A549 (cell line): ENCODE measurements around the gene PDE4D. TPM values are rescaled to one million over a fixed set of nuclear protein-coding genes. Genes with fewer than 3 reads are reported as not detected.
A peak's percentile ranks its signal among the peaks of the same experiment; 100 is the strongest.

ENCODE experiments used
- BCL3 ChIP-seq: fragments of >200 bp; sonication (Bioruptor Twin); formaldehyde crosslinking; IDR thresholded peaks from 3 replicates; pipeline ENCODE4 v1.6.1; 2016
- CBX2 ChIP-seq: fragments of 200-600 bp; sonication (generic); IDR thresholded peaks from 2 replicates; pipeline ENCODE4 v1.6.1; 2016; ENCODE audit warnings: low read depth, mild to moderate bottlenecking, borderline replicate concordance
- CBX8 ChIP-seq: fragments of 200-600 bp; sonication (generic); IDR thresholded peaks from 2 replicates; pipeline ENCODE4 v1.6.1; 2016
- CHD2 ChIP-seq: fragments of 150-350 bp; IDR thresholded peaks from 2 replicates; pipeline ENCODE4 v1.6.1; 2014; ENCODE audit warnings: low read length; ENCODE audit not compliant: partially characterized antibody
- EHMT2 ChIP-seq: fragments of 200-600 bp; sonication (generic); IDR thresholded peaks from 2 replicates; pipeline ENCODE4 v1.6.1; 2016; ENCODE audit warnings: antibody characterized with exemption, low read depth, mild to moderate bottlenecking, moderate library complexity
- EP300 ChIP-seq, 2 experiments: fragments of >200 bp; sonication (Bioruptor Twin); formaldehyde crosslinking; IDR thresholded peaks; 2 replicates in 1 of 2; 3 replicates in 1 of 2; pipeline ENCODE4 v1.6.1; 2016 to 2017
- FOSB ChIP-seq: fragments of 250-450 bp; sonication (Bioruptor Pico); IDR thresholded peaks from 2 replicates; pipeline ENCODE4 v1.5.0; 2020; ENCODE audit warnings: mild to moderate bottlenecking, moderate library complexity
- FOXS1 ChIP-seq: fragments of 250-450 bp; sonication (Bioruptor Pico); IDR thresholded peaks from 2 replicates; pipeline ENCODE4 v1.5.0; 2020; ENCODE audit warnings: mild to moderate bottlenecking, moderate library complexity
- HDAC2 ChIP-seq: fragments of 200-600 bp; sonication (generic); IDR thresholded peaks from 2 replicates; pipeline ENCODE4 v1.6.1; 2016
- HOXA7 ChIP-seq: fragments of 250-450 bp; sonication (Bioruptor Pico); IDR thresholded peaks from 2 replicates; pipeline ENCODE4 v1.5.0; 2020; ENCODE audit warnings: mild to moderate bottlenecking, moderate library complexity
- HOXB13 ChIP-seq: fragments of 250-450 bp; sonication (Bioruptor Pico); IDR thresholded peaks from 2 replicates; pipeline ENCODE4 v1.5.0; 2020; ENCODE audit warnings: low read depth, mild to moderate bottlenecking, moderate library complexity
- KDM1A ChIP-seq: fragments of 200-600 bp; sonication (generic); IDR thresholded peaks from 2 replicates; pipeline ENCODE4 v1.6.1; 2016; ENCODE audit warnings: low read depth, mild to moderate bottlenecking
- KDM5A ChIP-seq: fragments of 200-600 bp; sonication (generic); IDR thresholded peaks from 2 replicates; pipeline ENCODE4 v1.6.1; 2016; ENCODE audit warnings: antibody characterized with exemption, mild to moderate bottlenecking
- MYC ChIP-seq: IDR thresholded peaks from 2 replicates; pipeline ENCODE4 v1.6.1; 2012; ENCODE audit warnings: mild to moderate bottlenecking, inconsistent platforms, low read length, improper control_type of control experiment, borderline replicate concordance
- NFE2L2 ChIP-seq: fragments of 150-350 bp; conservative IDR thresholded peaks from 2 replicates; pipeline ENCODE4 v1.6.1; 2014; ENCODE audit warnings: low read length
- NPAS2 ChIP-seq: fragments of 250-450 bp; sonication (Bioruptor Pico); IDR thresholded peaks from 2 replicates; pipeline ENCODE4 v1.8.0; 2022; ENCODE audit warnings: mild to moderate bottlenecking, moderate library complexity, borderline replicate concordance
- NR3C1 ChIP-seq: fragments of >200 bp; sonication (Bioruptor Twin); formaldehyde crosslinking; IDR thresholded peaks from 3 replicates; pipeline ENCODE4 v1.6.1; 2017
- POLR2A ChIP-seq: IDR thresholded peaks from 2 replicates; pipeline ENCODE4 v1.6.1; 2012; ENCODE audit warnings: mild to moderate bottlenecking, low read length
- RCOR1 ChIP-seq: fragments of 150-350 bp; IDR thresholded peaks from 2 replicates; pipeline ENCODE4 v1.6.1; 2014; ENCODE audit warnings: antibody characterized with exemption, low read length, low read depth
- REST ChIP-seq: fragments of 200-600 bp; sonication (generic); IDR thresholded peaks from 2 replicates; pipeline ENCODE4 v1.6.1; 2016; ENCODE audit warnings: antibody characterized with exemption, mild to moderate bottlenecking, moderate library complexity
- SMC3 ChIP-seq: fragments of >200 bp; sonication (Bioruptor Twin); formaldehyde crosslinking; IDR thresholded peaks from 3 replicates; pipeline ENCODE4 v1.6.1; 2018; ENCODE audit warnings: inconsistent platforms
- SREBF2 ChIP-seq: fragments of 450-650 bp; IDR thresholded peaks from 2 replicates; pipeline ENCODE4 v1.6.1; 2014; ENCODE audit warnings: mild to moderate bottlenecking, moderate library complexity
- TP53 ChIP-seq: fragments of 250-450 bp; sonication (Bioruptor Pico); IDR thresholded peaks from 2 replicates; pipeline ENCODE4 v1.5.0; 2021; ENCODE audit warnings: mild to moderate bottlenecking, moderate library complexity
- USF2 ChIP-seq: fragments of 450-650 bp; IDR thresholded peaks from 2 replicates; pipeline ENCODE4 v1.6.1; 2014; ENCODE audit warnings: antibody characterized with exemption
- ZC3H11A ChIP-seq: fragments of 450-650 bp; IDR thresholded peaks from 2 replicates; pipeline ENCODE4 v1.6.1; 2014; ENCODE audit warnings: antibody characterized with exemption, mild to moderate bottlenecking
- ZFP36 ChIP-seq: fragments of 450-650 bp; IDR thresholded peaks from 2 replicates; pipeline ENCODE4 v1.6.1; 2014; ENCODE audit warnings: borderline replicate concordance; ENCODE audit not compliant: partially characterized antibody
- ZNF302 ChIP-seq: fragments of 250-450 bp; sonication (Bioruptor Pico); IDR thresholded peaks from 2 replicates; pipeline ENCODE4 v1.9.0; 2021; ENCODE audit warnings: inconsistent platforms, mild to moderate bottlenecking, moderate library complexity
- ZSCAN20 ChIP-seq: fragments of 250-450 bp; sonication (Bioruptor Pico); IDR thresholded peaks from 2 replicates; pipeline ENCODE4 v1.8.0; 2022; ENCODE audit warnings: mild to moderate bottlenecking, moderate library complexity
- polyA plus RNA-seq, 4 experiments: library from polyadenylated mRNA; depleted of rRNA in 3 of 4; stranded (reverse); fragments of >200 nt; fragmentation: RNase III in 1 of 4; extraction: RNeasy Plus Mini Kit Qiagen cat#74134 plus additional on column Dnase treatment in 1 of 4; gene quantifications; 2 replicates in 3 of 4; 3 replicates in 1 of 4; pipeline ENCODE4 v1.2.3, GENCODE V29; 2011 to 2017
- TF ChIP-seq, protein P1 (sequence below): fragments of >200 bp; sonication (Bioruptor Twin); formaldehyde crosslinking; IDR thresholded peaks from 3 replicates; pipeline ENCODE4 v1.5.1; 2016
- TF ChIP-seq, protein P2 (sequence below): fragments of 250-450 bp; sonication (Bioruptor Pico); IDR thresholded peaks from 2 replicates; pipeline ENCODE4 v1.5.0; 2020; ENCODE audit warnings: low read depth, mild to moderate bottlenecking, moderate library complexity
- TF ChIP-seq, protein P3 (sequence below): IDR thresholded peaks from 2 replicates; pipeline ENCODE4 v1.6.1; 2012
- TF ChIP-seq, protein P4 (sequence below): fragments of >200 bp; sonication (Bioruptor Twin); formaldehyde crosslinking; IDR thresholded peaks from 2 replicates; pipeline ENCODE4 v1.6.1; 2016

The PDE4D gene
- polyA plus RNA-seq, 2 of the 4 experiments (the other 2 are of a cell fraction), result 74.0 to 213 TPM

DNA sequence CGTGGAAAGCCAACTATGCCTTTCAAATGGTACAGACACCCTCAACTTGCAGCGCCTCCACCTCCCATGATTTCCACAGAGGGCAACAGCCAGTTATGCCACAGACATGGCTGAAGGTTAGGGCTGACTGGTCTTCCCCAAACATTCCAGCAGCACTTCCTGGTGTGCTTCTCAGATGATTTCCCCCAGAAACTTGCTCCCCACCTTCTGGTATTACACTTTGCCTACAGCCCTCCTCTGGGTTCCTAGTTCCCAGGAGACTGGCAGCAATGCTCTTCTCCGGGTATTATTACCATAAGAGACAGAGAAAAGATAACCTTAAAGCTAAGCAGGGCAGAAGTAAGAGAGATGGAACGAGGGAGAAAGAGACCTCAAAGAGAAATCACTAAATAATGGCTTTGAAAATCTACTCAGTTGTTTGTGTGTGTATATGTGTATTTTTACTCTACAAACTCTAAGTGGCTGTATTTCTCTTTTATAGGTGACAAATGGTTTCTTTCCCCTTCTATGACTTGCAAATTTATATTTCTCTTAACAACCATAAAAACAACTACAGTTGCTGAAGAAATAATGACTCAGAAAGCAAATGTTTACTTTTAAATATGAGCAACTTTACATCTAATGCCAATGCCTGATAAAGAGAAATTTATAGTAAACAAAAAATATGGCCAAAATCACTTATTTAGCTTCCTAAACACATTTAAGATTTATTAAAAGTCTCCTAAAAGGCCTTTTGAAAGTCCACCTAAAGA, 133.8 kb downstream of the PDE4D start (continued):
- TF ChIP-seq, protein P1, sequence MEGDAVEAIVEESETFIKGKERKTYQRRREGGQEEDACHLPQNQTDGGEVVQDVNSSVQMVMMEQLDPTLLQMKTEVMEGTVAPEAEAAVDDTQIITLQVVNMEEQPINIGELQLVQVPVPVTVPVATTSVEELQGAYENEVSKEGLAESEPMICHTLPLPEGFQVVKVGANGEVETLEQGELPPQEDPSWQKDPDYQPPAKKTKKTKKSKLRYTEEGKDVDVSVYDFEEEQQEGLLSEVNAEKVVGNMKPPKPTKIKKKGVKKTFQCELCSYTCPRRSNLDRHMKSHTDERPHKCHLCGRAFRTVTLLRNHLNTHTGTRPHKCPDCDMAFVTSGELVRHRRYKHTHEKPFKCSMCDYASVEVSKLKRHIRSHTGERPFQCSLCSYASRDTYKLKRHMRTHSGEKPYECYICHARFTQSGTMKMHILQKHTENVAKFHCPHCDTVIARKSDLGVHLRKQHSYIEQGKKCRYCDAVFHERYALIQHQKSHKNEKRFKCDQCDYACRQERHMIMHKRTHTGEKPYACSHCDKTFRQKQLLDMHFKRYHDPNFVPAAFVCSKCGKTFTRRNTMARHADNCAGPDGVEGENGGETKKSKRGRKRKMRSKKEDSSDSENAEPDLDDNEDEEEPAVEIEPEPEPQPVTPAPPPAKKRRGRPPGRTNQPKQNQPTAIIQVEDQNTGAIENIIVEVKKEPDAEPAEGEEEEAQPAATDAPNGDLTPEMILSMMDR, result no peak
- peak; percentile 67; the same call in 1 of the 2 replicates for TF ChIP-seq HOXB13 (CRISPR knock-in tag)
- TF ChIP-seq TP53 (CRISPR knock-in tag), result peak; percentile 86; the same call in 1 of the 2 replicates
- peak; percentile 88 for TF ChIP-seq NFE2L2
- TF ChIP-seq HOXA7 (CRISPR knock-in tag), result no peak; the same call in 1 of the 2 replicates
- no peak for TF ChIP-seq EHMT2
- TF ChIP-seq RCOR1, result no peak
- no peak for TF ChIP-seq ZC3H11A
- TF ChIP-seq, protein P2, sequence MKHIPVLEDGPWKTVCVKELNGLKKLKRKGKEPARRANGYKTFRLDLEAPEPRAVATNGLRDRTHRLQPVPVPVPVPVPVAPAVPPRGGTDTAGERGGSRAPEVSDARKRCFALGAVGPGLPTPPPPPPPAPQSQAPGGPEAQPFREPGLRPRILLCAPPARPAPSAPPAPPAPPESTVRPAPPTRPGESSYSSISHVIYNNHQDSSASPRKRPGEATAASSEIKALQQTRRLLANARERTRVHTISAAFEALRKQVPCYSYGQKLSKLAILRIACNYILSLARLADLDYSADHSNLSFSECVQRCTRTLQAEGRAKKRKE (CRISPR knock-in tag), result peak; percentile 93
- no peak for TF ChIP-seq CBX8
- peak; percentile 86; the same call in 1 of the 2 replicates for TF ChIP-seq FOXS1 (CRISPR knock-in tag)
- TF ChIP-seq ZFP36, result no peak
- TF ChIP-seq CHD2, result no peak
- TF ChIP-seq HDAC2, result no peak
- no peak for TF ChIP-seq REST
- no peak for TF ChIP-seq KDM5A
- TF ChIP-seq NR3C1, result no peak
- no peak for TF ChIP-seq MYC
- peak; percentile 73 for TF ChIP-seq FOSB (CRISPR knock-in tag)
- TF ChIP-seq, protein P3, sequence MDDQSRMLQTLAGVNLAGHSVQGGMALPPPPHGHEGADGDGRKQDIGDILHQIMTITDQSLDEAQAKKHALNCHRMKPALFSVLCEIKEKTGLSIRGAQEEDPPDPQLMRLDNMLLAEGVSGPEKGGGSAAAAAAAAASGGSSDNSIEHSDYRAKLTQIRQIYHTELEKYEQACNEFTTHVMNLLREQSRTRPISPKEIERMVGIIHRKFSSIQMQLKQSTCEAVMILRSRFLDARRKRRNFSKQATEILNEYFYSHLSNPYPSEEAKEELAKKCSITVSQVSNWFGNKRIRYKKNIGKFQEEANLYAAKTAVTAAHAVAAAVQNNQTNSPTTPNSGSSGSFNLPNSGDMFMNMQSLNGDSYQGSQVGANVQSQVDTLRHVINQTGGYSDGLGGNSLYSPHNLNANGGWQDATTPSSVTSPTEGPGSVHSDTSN, result 0 out of 2 replicates have a peak, but pooled peaks have one; percentile 27
- no peak for TF ChIP-seq EP300 (IDR thresholded peaks at IDR 0.05)
- no peak for TF ChIP-seq SREBF2
- TF ChIP-seq USF2, result no peak
- TF ChIP-seq BCL3, result peak; percentile 31; the same call in 1 of the 3 replicates
- no peak; the same call in 1 of the 2 replicates for TF ChIP-seq ZNF302 (CRISPR knock-in tag)
- no peak for TF ChIP-seq CBX2
- TF ChIP-seq ZSCAN20 (CRISPR knock-in tag), result no peak
- no peak for TF ChIP-seq POLR2A
- TF ChIP-seq, protein P4, sequence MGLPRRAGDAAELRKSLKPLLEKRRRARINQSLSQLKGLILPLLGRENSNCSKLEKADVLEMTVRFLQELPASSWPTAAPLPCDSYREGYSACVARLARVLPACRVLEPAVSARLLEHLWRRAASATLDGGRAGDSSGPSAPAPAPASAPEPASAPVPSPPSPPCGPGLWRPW, result no peak
- no peak for TF ChIP-seq NPAS2 (CRISPR knock-in tag)
- 0 out of 3 replicates have a peak, but pooled peaks have one; percentile 18 for TF ChIP-seq SMC3
- TF ChIP-seq KDM1A, result no peak
